Esophagus muscularis mucosa (tissue), 4 donors: ENCODE data around the gene SNX9. TPM values are rescaled to one million over a fixed set of nuclear protein-coding genes. Genes with fewer than 3 reads are reported as not detected.

ENCODE experiments used
- DNase-seq: peaks from one replicate; pipeline ENCODE4 v3.0.0-alpha.2; 2017; ENCODE audit errors: extremely low spot score
- H3K27ac ChIP-seq, 4 donors: fragments of 200-600 bp; sonication (generic); replicated peaks in 1 of 4; 1 replicate in 3 of 4; 2 replicates in 1 of 4; pipeline ENCODE4 v1.5.1; 2016 to 2019; ENCODE audit warnings: mild to moderate bottlenecking in 1 of 4
- H3K27me3 ChIP-seq, 4 donors: fragments of 200-600 bp; sonication (generic); one replicate each; pipeline versions ENCODE4 v1.5.1 to v1.6.0; 2016 to 2019
- H3K36me3 ChIP-seq, 4 donors: fragments of 200-600 bp; sonication (generic); one replicate each; pipeline ENCODE4 v1.5.1; 2016 to 2019
- H3K4me1 ChIP-seq, 4 donors: fragments of 200-600 bp; sonication (generic); one replicate each; pipeline ENCODE4 v1.5.1; 2016 to 2019
- H3K4me3 ChIP-seq, 4 donors: fragments of 200-600 bp; sonication (generic); 1 replicate in 2 of 4; 2 replicates in 2 of 4; pipeline ENCODE4 v1.5.1; 2016 to 2019; ENCODE audit warnings: mild to moderate bottlenecking in 4 of 4, moderate library complexity in 1 of 4
- H3K9me3 ChIP-seq, 4 donors: fragments of 200-600 bp; sonication (generic); 1 replicate in 3 of 4; 2 replicates in 1 of 4; pipeline ENCODE4 v1.5.1; 2016 to 2019
- EP300 ChIP-seq: sonication (generic); formaldehyde crosslinking; IDR thresholded peaks from one replicate; pipeline ENCODE4 v1.6.1; 2017; ENCODE audit warnings: antibody characterized with exemption
- POLR2A ChIP-seq: fragments of 450-650 bp; IDR thresholded peaks from one replicate; pipeline ENCODE4 v1.6.1; 2017; ENCODE audit warnings: antibody characterized with exemption, moderate library complexity, mild to moderate bottlenecking, low read depth
- POLR2AphosphoS5 ChIP-seq, 2 donors: sonication (generic); formaldehyde crosslinking; IDR thresholded peaks; one replicate each; pipeline ENCODE4 v1.6.1; 2017; ENCODE audit warnings: antibody characterized with exemption in 2 of 2
- WGBS: methylation state at CpG from one replicate; pipeline ENCODE4 v1.1.5; 2018; 5-methylcytosine and 5-hydroxymethylcytosine counted together
- intact Hi-C: fragments of 100-400 bp; cut with DNase I; formaldehyde crosslinking; loops from one replicate; pipeline ENCODE4 v1.15.1; 2023
- total RNA-seq, 4 donors: library from RNA; depleted of rRNA; stranded (reverse); fragments of >200 nt; gene quantifications; one replicate each; pipeline versions ENCODE4 v1.1.0 to v1.2.1, GENCODE V29; 2016
- TF ChIP-seq, protein P1 (sequence below), 3 experiments: fragments of 200-600 bp in 2 of 3; fragments of 450-650 bp in 1 of 3; sonication (generic) in 2 of 3; IDR thresholded peaks; one replicate each; pipeline ENCODE4 v1.5.1; 2017 to 2019; ENCODE audit warnings: antibody characterized with exemption in 3 of 3, mild to moderate bottlenecking in 2 of 3, moderate library complexity in 1 of 3

Gene SNX9
- total RNA-seq, 4 donors from 2014 or later = 78.1 to 94.7 (median 85.1) TPM

DNA sequence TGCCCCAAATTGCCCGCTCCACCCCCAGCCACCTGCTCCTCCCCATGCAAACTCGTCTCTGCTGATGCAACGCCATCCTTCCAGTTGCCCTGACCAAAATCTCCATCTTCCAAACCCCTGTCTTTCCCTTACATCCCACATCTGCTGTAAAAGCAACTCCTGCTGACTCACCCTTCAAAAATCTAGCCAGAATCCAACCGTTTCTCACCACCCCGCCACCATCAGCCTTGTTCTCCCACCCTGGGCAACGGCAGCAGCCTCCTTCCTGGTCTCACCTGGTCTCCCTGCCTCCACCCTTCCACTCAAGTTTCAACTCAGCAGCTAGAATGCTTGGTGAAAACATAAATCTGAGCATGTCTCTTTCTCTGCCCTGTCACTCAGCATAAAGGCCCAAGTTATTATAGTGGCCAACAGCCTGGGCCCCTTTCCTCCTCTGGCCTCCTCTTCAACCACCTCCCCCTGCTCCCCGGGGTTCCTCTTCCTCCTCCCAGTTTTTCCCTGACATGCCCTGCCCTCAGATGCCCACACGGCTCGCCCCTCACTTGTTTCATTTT lies 151.4 kb downstream of the SNX9 start:
- Histone ChIP-seq H3K4me3 (no peak overlapping the region), H3K27me3 (no peaks in the 10 kb centered on the region), H3K9me3 (no peaks in the 10 kb centered on the region), H3K27ac (no peak overlapping the region), H3K36me3 (no peaks in the 10 kb centered on the region), H3K4me1 (no peaks in the 10 kb centered on the region)
- no peak for DNase-seq
- intact Hi-C loops = no loop called here
- TF ChIP-seq, protein P1, sequence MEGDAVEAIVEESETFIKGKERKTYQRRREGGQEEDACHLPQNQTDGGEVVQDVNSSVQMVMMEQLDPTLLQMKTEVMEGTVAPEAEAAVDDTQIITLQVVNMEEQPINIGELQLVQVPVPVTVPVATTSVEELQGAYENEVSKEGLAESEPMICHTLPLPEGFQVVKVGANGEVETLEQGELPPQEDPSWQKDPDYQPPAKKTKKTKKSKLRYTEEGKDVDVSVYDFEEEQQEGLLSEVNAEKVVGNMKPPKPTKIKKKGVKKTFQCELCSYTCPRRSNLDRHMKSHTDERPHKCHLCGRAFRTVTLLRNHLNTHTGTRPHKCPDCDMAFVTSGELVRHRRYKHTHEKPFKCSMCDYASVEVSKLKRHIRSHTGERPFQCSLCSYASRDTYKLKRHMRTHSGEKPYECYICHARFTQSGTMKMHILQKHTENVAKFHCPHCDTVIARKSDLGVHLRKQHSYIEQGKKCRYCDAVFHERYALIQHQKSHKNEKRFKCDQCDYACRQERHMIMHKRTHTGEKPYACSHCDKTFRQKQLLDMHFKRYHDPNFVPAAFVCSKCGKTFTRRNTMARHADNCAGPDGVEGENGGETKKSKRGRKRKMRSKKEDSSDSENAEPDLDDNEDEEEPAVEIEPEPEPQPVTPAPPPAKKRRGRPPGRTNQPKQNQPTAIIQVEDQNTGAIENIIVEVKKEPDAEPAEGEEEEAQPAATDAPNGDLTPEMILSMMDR (IDR thresholded peaks at IDR 0.05) = no peak
- TF ChIP-seq POLR2AphosphoS5 (IDR thresholded peaks at IDR 0.05) (no peak), POLR2A (no peak), EP300 (no peak)
- WGBS = 73% methylated on average over 9 of the region's 9 CpGs

DNA sequence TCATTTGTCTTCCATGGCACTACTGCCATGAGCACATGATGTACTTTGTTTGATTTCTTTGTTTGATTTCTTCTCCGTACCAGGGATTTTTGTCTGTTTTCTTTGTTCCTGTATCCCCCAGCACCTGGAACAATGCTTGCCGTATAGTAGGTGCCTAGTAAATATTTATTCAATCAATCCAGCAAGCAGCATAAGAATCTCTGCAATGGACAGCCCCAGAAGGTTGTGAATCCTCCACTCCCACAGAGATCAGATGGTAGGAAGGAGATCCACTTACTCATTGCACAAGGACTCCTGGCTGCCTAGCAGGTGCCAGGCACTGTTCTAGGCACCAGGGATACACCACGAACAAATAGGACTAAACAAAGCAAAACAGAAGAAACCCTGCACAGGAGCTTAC lies 151.9 kb downstream of the SNX9 start:
- TF ChIP-seq POLR2A (no peak), POLR2AphosphoS5 (IDR thresholded peaks at IDR 0.05) (no peak), EP300 (no peak)
- TF ChIP-seq, protein P1 (IDR thresholded peaks at IDR 0.05) = no peak
- intact Hi-C loops = no loop called here
- Histone ChIP-seq H3K4me3 (no peak overlapping the region), H3K4me1 (no peaks in the 10 kb centered on the region), H3K27ac (no peak overlapping the region), H3K36me3 (no peaks in the 10 kb centered on the region), H3K27me3 (no peaks in the 10 kb centered on the region), H3K9me3 (no peaks in the 10 kb centered on the region)
- DNase-seq = no peak
- 88% methylated on average over 3 of the region's 3 CpGs for WGBS

DNA sequence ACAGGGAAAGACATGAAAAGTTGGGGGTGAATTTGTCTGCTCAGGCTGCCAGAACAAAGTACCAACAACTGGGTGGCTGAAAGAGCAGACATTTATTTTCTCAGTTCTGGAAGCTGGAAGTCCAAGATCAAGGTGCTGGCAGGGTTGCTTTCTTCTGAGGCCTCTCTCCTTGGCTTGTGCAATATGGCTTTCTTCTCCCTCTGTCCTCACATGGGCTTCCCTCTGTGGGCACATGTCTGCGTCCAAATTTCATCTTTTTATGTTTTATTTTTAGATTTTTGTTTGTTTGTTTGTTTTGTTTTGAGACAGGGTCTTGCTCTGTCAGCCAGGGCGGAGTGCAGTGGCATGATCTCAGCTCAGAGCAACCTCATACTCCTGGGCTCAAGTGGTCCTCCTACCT lies 152.4 kb downstream of the SNX9 start:
- no peaks in the 10 kb centered on the region for H3K27me3 ChIP-seq
- WGBS = 95% methylated on average over 2 of the region's 2 CpGs
- H3K9me3 ChIP-seq = no peaks in the 10 kb centered on the region
- intact Hi-C loops = no loop called here
- peaks cover 0 to 2% (median 0%) of the 10 kb centered on the region in 4 donors for H3K4me1 ChIP-seq
- no peak for DNase-seq
- no peaks in the 10 kb centered on the region for H3K36me3 ChIP-seq
- H3K27ac ChIP-seq = no peak overlapping the region
- no peak for TF ChIP-seq POLR2AphosphoS5 (IDR thresholded peaks at IDR 0.05)
- no peak for TF ChIP-seq POLR2A
- no peak for TF ChIP-seq EP300
- TF ChIP-seq, protein P1 (IDR thresholded peaks at IDR 0.05) = no peak
- no peak overlapping the region for H3K4me3 ChIP-seq

DNA sequence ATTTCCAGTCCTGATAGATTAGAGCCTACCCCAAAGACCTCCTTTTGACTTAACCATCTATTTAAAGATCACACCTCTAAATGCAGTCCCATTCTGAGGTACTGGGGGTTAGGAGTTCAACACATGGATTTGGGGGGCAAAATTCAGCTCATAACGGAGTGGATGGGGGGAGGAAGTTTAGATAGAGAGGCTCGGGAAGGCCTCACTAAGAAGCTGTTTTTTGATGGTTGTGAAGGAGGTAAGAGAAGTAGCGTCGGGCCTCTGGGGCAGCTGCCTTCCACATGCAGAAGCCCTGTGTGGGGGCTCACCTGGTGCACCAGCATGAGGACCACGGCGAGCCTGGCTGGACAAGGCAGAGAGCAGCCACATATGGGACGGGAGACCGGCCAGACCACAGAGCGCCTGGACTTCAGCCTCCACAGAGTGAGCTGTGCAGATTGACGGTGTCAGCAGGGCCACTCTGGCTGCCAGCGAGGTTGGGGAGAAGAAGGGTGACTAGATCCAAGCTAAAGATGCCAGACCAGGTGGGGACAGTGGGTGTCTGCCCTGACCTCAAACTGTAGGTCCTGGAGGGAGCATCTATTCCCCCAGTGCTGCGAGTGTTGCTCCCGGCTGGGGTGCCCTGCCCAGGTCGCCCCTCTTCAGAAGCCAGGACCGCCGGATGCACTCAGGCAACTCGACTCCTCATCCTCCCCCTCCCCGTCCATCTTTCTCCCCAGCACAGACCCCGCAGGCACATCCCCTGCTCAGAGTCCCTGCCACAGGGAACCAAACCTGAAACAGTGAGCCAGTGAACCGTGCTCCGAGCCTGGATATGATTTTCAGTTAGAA lies 153.5 kb downstream of the SNX9 start:
- 90% methylated on average over 18 of the region's 21 CpGs for WGBS
- Histone ChIP-seq H3K4me3 (no peak overlapping the region), H3K27ac (no peak overlapping the region), H3K9me3 (no peaks in the 10 kb centered on the region), H3K36me3 (no peaks in the 10 kb centered on the region), H3K4me1 (peaks cover 6 to 12% (median 8%) of the 10 kb centered on the region in 4 donors), H3K27me3 (peaks cover 0 to 5% (median 0%) of the 10 kb centered on the region in 4 donors)
- intact Hi-C loops = no loop called here
- DNase-seq = no peak
- TF ChIP-seq POLR2A = no peak
- TF ChIP-seq, protein P1 (IDR thresholded peaks at IDR 0.05) = no peak
- TF ChIP-seq EP300 = no peak
- no peak for TF ChIP-seq POLR2AphosphoS5 (IDR thresholded peaks at IDR 0.05)
